SK-N-SH treated with all-trans-retinoic acid at 6 μM for 48 hours (cell line): ENCODE results near the gene RXRA.

Source experiments
- ATAC-seq: fragments of 200-7000 bp; cut with Tn5 transposase; 3 replicates; pipeline ENCODE4 v1.9.1; 2020; ENCODE audit warnings: mild to moderate bottlenecking, moderate library complexity
- ARNTL ChIP-seq: fragments of 450-650 bp; formaldehyde crosslinking; IDR thresholded peaks from 2 replicates; pipeline ENCODE4 v1.5.0; 2020; ENCODE audit warnings: low read depth, mild to moderate bottlenecking, moderate library complexity, borderline replicate concordance
- CSDC2 ChIP-seq: fragments of 250-450 bp; sonication (Bioruptor Pico); IDR thresholded peaks from 2 replicates; pipeline ENCODE4 v1.5.0; 2020; ENCODE audit warnings: mild to moderate bottlenecking, moderate library complexity
- ESRRG ChIP-seq: fragments of 250-450 bp; sonication (Bioruptor Pico); IDR thresholded peaks from 2 replicates; pipeline ENCODE4 v1.6.1; 2021; ENCODE audit warnings: mild to moderate bottlenecking
- GLIS3 ChIP-seq: fragments of 250-450 bp; sonication (Bioruptor Pico); IDR thresholded peaks from 2 replicates; pipeline ENCODE4 v1.5.0; 2020; ENCODE audit warnings: mild to moderate bottlenecking, moderate library complexity
- ISL1 ChIP-seq: fragments of 250-450 bp; sonication (Bioruptor Pico); IDR thresholded peaks from 2 replicates; pipeline ENCODE4 v2.1.2; 2022; ENCODE audit warnings: mild to moderate bottlenecking, moderate library complexity
- OSR1 ChIP-seq: fragments of 250-450 bp; sonication (Bioruptor Pico); IDR thresholded peaks from 2 replicates; pipeline ENCODE4 v1.8.0; 2022; ENCODE audit warnings: moderate library complexity, mild to moderate bottlenecking, inconsistent platforms
- PATZ1 ChIP-seq: fragments of 250-450 bp; sonication (Bioruptor Pico); IDR thresholded peaks from 2 replicates; pipeline ENCODE4 v1.8.0; 2020; ENCODE audit warnings: mild to moderate bottlenecking, moderate library complexity, borderline replicate concordance
- PPARA ChIP-seq: fragments of 250-450 bp; sonication (Bioruptor Pico); IDR thresholded peaks from 2 replicates; pipeline ENCODE4 v1.5.0; 2020; ENCODE audit warnings: mild to moderate bottlenecking, borderline replicate concordance
- SNAI2 ChIP-seq: fragments of 250-450 bp; sonication (Bioruptor Pico); IDR thresholded peaks from 2 replicates; pipeline ENCODE4 v1.5.0; 2020; ENCODE audit warnings: mild to moderate bottlenecking, moderate library complexity
- TCF4 ChIP-seq: fragments of 250-450 bp; sonication (Bioruptor Pico); IDR thresholded peaks from 2 replicates; pipeline ENCODE4 v1.8.0; 2021; ENCODE audit warnings: mild to moderate bottlenecking, moderate library complexity, borderline replicate concordance
- TOX ChIP-seq: fragments of 250-450 bp; sonication (Bioruptor Pico); IDR thresholded peaks from 2 replicates; pipeline ENCODE4 v1.8.0; 2021; ENCODE audit warnings: mild to moderate bottlenecking, moderate library complexity, borderline replicate concordance
- TSHZ2 ChIP-seq: fragments of 250-450 bp; sonication (Bioruptor Pico); IDR thresholded peaks from 2 replicates; pipeline ENCODE4 v1.5.0; 2020; ENCODE audit warnings: mild to moderate bottlenecking, moderate library complexity
- ZC3H10 ChIP-seq: fragments of 250-450 bp; sonication (Bioruptor Pico); IDR thresholded peaks from 2 replicates; pipeline ENCODE4 v1.5.1; 2021; ENCODE audit warnings: mild to moderate bottlenecking, moderate library complexity
- ZFP3 ChIP-seq: fragments of 250-450 bp; sonication (Bioruptor Pico); IDR thresholded peaks from 2 replicates; pipeline ENCODE4 v1.5.0; 2020; ENCODE audit warnings: mild to moderate bottlenecking, moderate library complexity
- ZFP30 ChIP-seq: fragments of 450-650 bp; formaldehyde crosslinking; IDR thresholded peaks from 2 replicates; pipeline ENCODE4 v1.5.0; 2022; ENCODE audit warnings: mild to moderate bottlenecking, moderate library complexity
- ZNF565 ChIP-seq: fragments of 450-650 bp; formaldehyde crosslinking; conservative IDR thresholded peaks from 2 replicates; pipeline ENCODE4 v1.5.0; 2020; ENCODE audit warnings: low read depth, mild to moderate bottlenecking, moderate library complexity
- ZNF70 ChIP-seq: fragments of 450-650 bp; formaldehyde crosslinking; IDR thresholded peaks from 2 replicates; pipeline ENCODE4 v1.5.0; 2020; ENCODE audit warnings: mild to moderate bottlenecking, moderate library complexity
- ZNF8 ChIP-seq: fragments of 450-650 bp; formaldehyde crosslinking; IDR thresholded peaks from 2 replicates; pipeline ENCODE4 v1.5.0; 2020; ENCODE audit warnings: mild to moderate bottlenecking, moderate library complexity
- TF ChIP-seq, protein P1 (sequence below): fragments of 250-450 bp; sonication (Bioruptor Pico); IDR thresholded peaks from 2 replicates; pipeline ENCODE4 v1.5.1; 2021; ENCODE audit warnings: mild to moderate bottlenecking, moderate library complexity
- TF ChIP-seq, protein P2 (sequence below): fragments of 250-450 bp; sonication (Bioruptor Pico); IDR thresholded peaks from 2 replicates; pipeline ENCODE4 v1.8.0; 2021; ENCODE audit warnings: low read depth, mild to moderate bottlenecking, moderate library complexity, borderline replicate concordance

RXRA gene

GRCh38 chr9:134288746-134289145, 37.5 kb upstream of the RXRA start (continued):
- no peak for TF ChIP-seq ZFP3 (CRISPR knock-in tag)
- TF ChIP-seq ISL1 (CRISPR knock-in tag) = no peak
- TF ChIP-seq ZNF70 = no peak
- TF ChIP-seq TOX (CRISPR knock-in tag) = no peak
- no peak for TF ChIP-seq ZC3H10 (CRISPR knock-in tag)
- no peak for TF ChIP-seq TSHZ2

- no peak for ATAC-seq
- TF ChIP-seq ZFP30 (CRISPR knock-in tag) (no peak), GLIS3 (no peak), OSR1 (no peak), ARNTL (CRISPR knock-in tag) (no peak), ZNF8 (CRISPR knock-in tag) (no peak), ESRRG (CRISPR knock-in tag) (no peak), ISL1 (CRISPR knock-in tag) (no peak), ZFP3 (CRISPR knock-in tag) (no peak), TOX (CRISPR knock-in tag) (no peak), CSDC2 (CRISPR knock-in tag) (no peak), PPARA (CRISPR knock-in tag) (no peak), ZNF565 (CRISPR knock-in tag) (no peak), ZC3H10 (CRISPR knock-in tag) (no peak)
- TF ChIP-seq, protein P1, sequence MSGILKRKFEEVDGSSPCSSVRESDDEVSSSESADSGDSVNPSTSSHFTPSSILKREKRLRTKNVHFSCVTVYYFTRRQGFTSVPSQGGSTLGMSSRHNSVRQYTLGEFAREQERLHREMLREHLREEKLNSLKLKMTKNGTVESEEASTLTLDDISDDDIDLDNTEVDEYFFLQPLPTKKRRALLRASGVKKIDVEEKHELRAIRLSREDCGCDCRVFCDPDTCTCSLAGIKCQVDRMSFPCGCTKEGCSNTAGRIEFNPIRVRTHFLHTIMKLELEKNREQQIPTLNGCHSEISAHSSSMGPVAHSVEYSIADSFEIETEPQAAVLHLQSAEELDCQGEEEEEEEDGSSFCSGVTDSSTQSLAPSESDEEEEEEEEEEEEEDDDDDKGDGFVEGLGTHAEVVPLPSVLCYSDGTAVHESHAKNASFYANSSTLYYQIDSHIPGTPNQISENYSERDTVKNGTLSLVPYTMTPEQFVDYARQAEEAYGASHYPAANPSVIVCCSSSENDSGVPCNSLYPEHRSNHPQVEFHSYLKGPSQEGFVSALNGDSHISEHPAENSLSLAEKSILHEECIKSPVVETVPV (CRISPR knock-in tag) = no peak
Observed at GRCh38 chr9:134289241-134289875, 36.9 kb upstream of the RXRA start.

GRCh38 chr9:134290603-134291451, 35.4 kb upstream of the RXRA start:
- no peak for ATAC-seq
- TF ChIP-seq TCF4 (CRISPR knock-in tag) = no peak
- no peak for TF ChIP-seq ARNTL (CRISPR knock-in tag)
- TF ChIP-seq, protein P2, sequence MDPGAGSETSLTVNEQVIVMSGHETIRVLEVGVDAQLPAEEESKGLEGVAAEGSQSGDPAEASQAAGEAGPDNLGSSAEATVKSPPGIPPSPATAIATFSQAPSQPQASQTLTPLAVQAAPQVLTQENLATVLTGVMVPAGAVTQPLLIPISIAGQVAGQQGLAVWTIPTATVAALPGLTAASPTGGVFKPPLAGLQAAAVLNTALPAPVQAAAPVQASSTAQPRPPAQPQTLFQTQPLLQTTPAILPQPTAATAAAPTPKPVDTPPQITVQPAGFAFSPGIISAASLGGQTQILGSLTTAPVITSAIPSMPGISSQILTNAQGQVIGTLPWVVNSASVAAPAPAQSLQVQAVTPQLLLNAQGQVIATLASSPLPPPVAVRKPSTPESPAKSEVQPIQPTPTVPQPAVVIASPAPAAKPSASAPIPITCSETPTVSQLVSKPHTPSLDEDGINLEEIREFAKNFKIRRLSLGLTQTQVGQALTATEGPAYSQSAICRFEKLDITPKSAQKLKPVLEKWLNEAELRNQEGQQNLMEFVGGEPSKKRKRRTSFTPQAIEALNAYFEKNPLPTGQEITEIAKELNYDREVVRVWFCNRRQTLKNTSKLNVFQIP = no peak
- no peak for TF ChIP-seq PATZ1 (CRISPR knock-in tag)
- no peak for TF ChIP-seq GLIS3
- no peak for TF ChIP-seq ESRRG (CRISPR knock-in tag)
- no peak for TF ChIP-seq CSDC2 (CRISPR knock-in tag)
- no peak for TF ChIP-seq OSR1
- TF ChIP-seq ZNF70 = no peak
- no peak for TF ChIP-seq ZC3H10 (CRISPR knock-in tag)
- TF ChIP-seq, protein P1 (CRISPR knock-in tag) = no peak
- TF ChIP-seq SNAI2 (CRISPR knock-in tag) = no peak
- no peak for TF ChIP-seq TOX (CRISPR knock-in tag)
- TF ChIP-seq, all 23 proteins: peak for 0
